Stimulated activated CD8-positive, alpha-beta memory T cell treated with anti-CD3 and anti-CD28 coated beads, Interleukin-7, amount 100 ng/mL, for 48 hours (primary cell): ENCODE results near the gene AFF3.

Experiments
- DNase-seq, 2 donors: peaks; one replicate each; pipeline ENCODE4 v3.0.0-alpha.2; 2020; ENCODE audit warnings: low read depth in 1 of 2; ENCODE audit errors: extremely low read depth in 1 of 2

AFF3 gene

DNA sequence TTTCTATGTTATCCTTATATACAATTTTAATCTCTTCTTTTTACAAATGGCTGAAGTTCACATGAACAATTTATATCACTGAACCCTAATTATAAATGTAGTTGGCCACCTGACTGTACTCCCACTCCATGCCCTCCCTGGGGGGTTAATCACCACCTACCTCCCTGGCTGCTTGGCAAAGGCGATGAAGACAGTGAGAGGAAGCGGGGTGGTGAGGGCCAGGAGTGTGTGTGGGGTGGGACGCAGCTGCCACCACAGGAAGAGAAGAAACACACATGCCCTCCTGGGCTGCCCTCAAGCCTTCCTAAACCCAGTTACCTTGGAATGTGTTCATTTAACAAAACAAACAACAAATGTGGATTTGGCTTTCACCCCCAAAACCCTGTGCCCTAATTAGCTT, 565.6 kb downstream of the AFF3 start:
- no peak for DNase-seq

DNA sequence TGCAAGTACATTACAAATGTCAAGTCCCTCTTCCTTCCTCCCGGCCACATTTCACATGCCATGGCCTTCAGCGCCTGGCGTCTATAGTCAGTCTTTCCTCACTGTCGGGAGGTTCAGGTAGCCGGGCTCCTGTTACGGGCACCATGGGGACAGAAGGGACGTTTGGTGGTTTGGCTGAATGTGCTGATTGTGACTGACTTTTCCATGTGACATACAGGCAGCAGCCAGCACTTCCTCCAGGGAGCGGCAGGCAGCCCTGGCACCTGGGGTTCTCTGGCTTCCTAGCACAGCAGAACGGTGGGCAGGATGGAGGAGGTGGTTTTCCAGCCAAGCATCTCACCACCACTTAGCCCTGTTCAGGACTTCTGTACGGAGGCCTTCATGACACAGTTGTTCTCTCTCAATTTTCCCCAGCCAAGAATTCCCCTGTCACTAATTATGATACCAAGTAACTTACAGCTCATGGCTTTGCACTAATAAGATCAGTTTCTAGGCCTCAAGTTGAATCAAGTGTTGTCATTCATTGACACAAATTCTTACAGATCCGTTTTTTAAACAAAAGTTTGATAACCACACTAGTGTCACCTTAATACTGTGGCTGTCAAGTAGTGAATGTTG, 568.6 kb downstream of the AFF3 start:
- no peak for DNase-seq

GRCh38 chr2:99572373-99573164, 569.8 kb downstream of the AFF3 start:
- no peak for DNase-seq

DNA sequence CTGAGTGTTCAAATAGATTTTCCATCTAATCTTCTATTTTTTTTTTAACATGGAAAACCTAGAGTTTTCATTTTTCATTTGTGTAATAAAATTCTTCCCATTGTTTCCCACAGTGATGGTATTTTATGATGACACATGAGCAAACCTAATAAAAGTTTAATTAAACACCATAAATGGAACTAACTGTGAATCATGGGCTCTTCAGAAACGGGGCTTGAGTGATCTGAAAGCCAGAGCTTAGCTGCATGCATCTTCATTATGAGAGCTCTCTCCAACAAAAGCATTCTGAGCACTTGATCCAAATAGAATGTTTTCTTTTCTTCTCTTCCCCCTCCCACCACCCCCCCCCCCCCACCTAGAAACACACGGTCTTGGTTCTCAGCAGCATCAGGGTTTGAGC, 570.4 kb downstream of the AFF3 start:
- no peak for DNase-seq

- DNase-seq = no peak
These were observed 570.9 kb downstream of the AFF3 start for GRCh38 chr2:99571533-99571932.

- DNase-seq = no peak
These were observed 571.4 kb downstream of the AFF3 start for GRCh38 chr2:99571021-99571420.

- no peak for DNase-seq
These were observed 573.0 kb downstream of the AFF3 start for GRCh38 chr2:99569386-99569785.

- DNase-seq = no peak
These were observed 577.2 kb downstream of the AFF3 start for GRCh38 chr2:99565227-99565626.

GRCh38 chr2:99562516-99562915, 579.9 kb downstream of the AFF3 start:
- no peak for DNase-seq

- DNase-seq = no peak
These were observed 580.6 kb downstream of the AFF3 start for GRCh38 chr2:99561804-99562203.

DNA sequence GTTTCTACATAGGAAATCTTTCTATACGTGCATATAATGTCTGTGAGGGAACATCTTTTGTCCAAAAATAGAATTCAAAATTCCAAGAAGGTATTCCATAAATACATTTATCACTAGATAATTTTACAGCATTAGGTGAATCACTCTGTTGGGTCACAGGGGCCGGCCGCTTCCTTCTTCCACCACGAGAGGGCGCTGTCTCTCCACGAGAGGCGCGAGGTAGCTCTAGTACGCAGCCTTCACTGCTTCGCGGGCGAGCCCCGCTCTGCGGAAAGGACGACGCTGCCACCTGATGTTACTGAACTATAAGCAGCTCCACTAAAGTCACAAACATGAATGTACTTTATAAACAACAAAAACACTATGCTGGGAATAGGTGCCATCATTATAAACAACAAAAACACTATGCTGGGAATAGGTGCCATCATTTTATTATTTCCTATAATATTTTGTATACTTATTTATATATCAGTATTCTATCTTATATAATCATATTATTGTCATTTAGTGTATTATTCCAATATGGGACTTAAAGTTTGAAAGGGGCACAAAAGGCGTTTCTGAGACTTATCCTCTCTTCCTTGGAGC, 583.2 kb downstream of the AFF3 start:
- peak; percentile 44 to 72 for DNase-seq

GRCh38 chr2:99555404-99555803, 587.0 kb downstream of the AFF3 start:
- no peak for DNase-seq

GRCh38 chr2:99554871-99555270, 587.5 kb downstream of the AFF3 start:
- no peak for DNase-seq

- no peak for DNase-seq
These were observed 588.2 kb downstream of the AFF3 start for GRCh38 chr2:99554238-99554637.

GRCh38 chr2:99552529-99552928, 589.9 kb downstream of the AFF3 start:
- DNase-seq = no peak

- no peak for DNase-seq
These were observed 592.0 kb downstream of the AFF3 start for GRCh38 chr2:99550368-99550767.

- DNase-seq = no peak
These were observed 596.8 kb downstream of the AFF3 start for GRCh38 chr2:99545604-99546003.

DNA sequence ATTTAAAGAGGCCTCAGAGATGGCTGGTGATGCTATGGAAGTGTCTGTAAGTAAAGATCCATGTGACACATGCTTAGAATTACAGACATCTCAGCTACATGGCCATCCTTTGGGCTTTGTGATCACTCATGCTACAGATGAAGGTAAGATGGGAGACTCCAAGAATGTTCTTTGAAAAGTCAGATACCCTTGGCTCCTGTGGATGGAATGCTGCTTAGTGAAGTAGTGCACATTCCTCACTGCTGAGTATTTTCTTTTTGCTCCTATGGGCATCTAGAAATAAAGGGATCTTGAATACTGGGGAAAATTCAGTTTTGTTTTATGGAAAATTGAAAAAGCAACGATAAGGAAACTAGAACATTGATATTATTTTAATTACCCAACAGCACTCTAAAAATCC, 597.3 kb downstream of the AFF3 start:
- DNase-seq = no peak

GRCh38 chr2:99544608-99545007, 597.8 kb downstream of the AFF3 start:
- no peak for DNase-seq

GRCh38 chr2:99543247-99543646, 599.1 kb downstream of the AFF3 start:
- DNase-seq = no peak

DNA sequence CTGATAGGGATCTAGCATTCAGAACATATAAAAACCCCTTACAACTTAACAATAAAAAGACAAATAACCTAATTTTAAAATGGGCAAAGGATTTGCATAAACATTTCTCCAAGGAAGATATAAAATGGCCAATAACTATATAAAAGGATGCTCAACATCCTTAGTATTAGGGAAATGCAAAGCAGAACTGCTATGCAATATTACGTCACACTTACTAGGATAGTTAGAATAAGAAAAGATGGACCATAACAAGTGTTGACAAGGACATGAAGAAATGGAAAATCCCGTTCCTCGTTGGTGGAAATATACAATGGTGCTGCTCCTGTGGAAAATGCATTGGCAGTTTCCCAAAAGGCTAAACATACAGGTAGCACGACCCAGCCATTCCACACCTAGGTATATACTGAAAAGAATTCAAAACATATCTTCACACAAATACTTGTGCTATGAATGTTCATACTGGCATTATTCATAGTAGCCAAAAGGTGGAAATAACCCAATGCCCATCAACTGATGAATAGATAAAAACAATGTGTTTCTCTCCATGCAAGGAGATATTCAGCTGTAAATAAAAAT, 604.4 kb downstream of the AFF3 start:
- no peak for DNase-seq

DNA sequence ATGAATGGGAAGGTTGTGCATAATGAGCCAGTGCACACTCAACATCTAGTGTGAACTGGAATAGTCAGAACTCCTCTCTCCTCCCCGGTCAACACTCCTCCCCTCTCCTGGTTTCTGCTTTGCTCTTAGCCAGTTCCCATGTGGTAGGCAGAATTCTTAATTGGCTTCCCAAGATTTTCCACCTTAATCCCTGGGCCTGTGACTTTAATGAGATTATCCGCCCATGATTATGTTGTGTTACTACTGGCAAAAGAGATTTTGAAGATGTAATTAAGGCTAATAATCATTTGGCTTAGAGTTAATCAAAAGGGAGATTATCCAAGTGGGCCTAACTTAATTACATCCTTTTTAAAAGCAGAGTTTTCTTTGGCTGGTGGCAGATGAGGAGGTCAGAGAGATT, 618.3 kb downstream of the AFF3 start:
- DNase-seq = no peak
